Caco-2 (cell line): ENCODE measurements around the gene ENAH. TPM values are rescaled to one million over a fixed set of nuclear protein-coding genes. Genes with fewer than 3 reads are reported as not detected.
A peak's percentile ranks its signal among the peaks of the same experiment; 100 is the strongest.
"Not testable (repeated sequence)": the region's sequence is repeated elsewhere in the genome, so short reads cannot be mapped to it uniquely, and the experiment has no call there.

Source experiments
- BruUV-seq: library from RNA; stranded (reverse); fragments of 400-500 nt; replicated peaks from 2 replicates; lab custom pipeline; 2021; lab: Mats Ljungman, UMichigan
- CTCF ChIA-PET: fragments of 300-600 bp; sonication (Branson Sonifier 250); formaldehyde crosslinking; loops from one replicate; lab custom pipeline; 2022; ENCODE audit warnings: antibody characterized with exemption; lab: Charles Lee
- POLR2A ChIA-PET: fragments of 300-600 bp; sonication (Branson Sonifier 250); formaldehyde crosslinking; loops from one replicate; lab custom pipeline; 2022; ENCODE audit warnings: antibody characterized with exemption; lab: Charles Lee
- DNase-seq, 2 experiments: peaks; one replicate each; pipeline versions ENCODE4 v3.0.0 to v3.0.0-alpha.2; 2020 to 2022
- H3K27me3 ChIP-seq: replicated peaks from 2 replicates; pipeline ENCODE4 v1.6.0; 2011; ENCODE audit warnings: low read length; ENCODE audit not compliant: control insufficient read depth, insufficient read depth
- H3K36me3 ChIP-seq: 2 replicates; pipeline ENCODE4 v1.5.1; 2011; ENCODE audit warnings: low read length; ENCODE audit not compliant: control insufficient read depth, insufficient read depth
- H3K4me1 ChIP-seq: fragments of 250-450 bp; sonication (Bioruptor Pico); 2 replicates; pipeline ENCODE4 v1.5.1; 2020; ENCODE audit warnings: mild to moderate bottlenecking
- H3K4me3 ChIP-seq: 2 replicates; pipeline ENCODE4 v1.5.1; 2011; ENCODE audit warnings: low read depth, mild to moderate bottlenecking, control low read depth, low read length
- H3K9me3 ChIP-seq: fragments of 250-450 bp; sonication (Bioruptor Pico); 2 replicates; pipeline ENCODE4 v1.5.1; 2020; ENCODE audit warnings: mild to moderate bottlenecking, moderate library complexity
- H3K27ac Mint-ChIP-seq: one replicate; pipeline ENCODE4 v1.8.0; 2022; ENCODE audit warnings: mixed read lengths; ENCODE audit not compliant: unreplicated experiment
- H3K27me3 Mint-ChIP-seq: one replicate; pipeline ENCODE4 v1.8.0; 2022; ENCODE audit warnings: mixed read lengths; ENCODE audit not compliant: insufficient read depth, unreplicated experiment
- H3K36me3 Mint-ChIP-seq: one replicate; pipeline ENCODE4 v1.8.0; 2022; ENCODE audit warnings: mild to moderate bottlenecking, mixed read lengths; ENCODE audit not compliant: insufficient read depth, unreplicated experiment
- H3K4me1 Mint-ChIP-seq: one replicate; pipeline ENCODE4 v1.8.0; 2022; ENCODE audit warnings: low read depth, mixed read lengths; ENCODE audit not compliant: unreplicated experiment
- H3K4me3 Mint-ChIP-seq: one replicate; pipeline ENCODE4 v1.8.0; 2022; ENCODE audit warnings: mild to moderate bottlenecking, moderate library complexity, mixed read lengths; ENCODE audit not compliant: unreplicated experiment
- H3K9me3 Mint-ChIP-seq: one replicate; pipeline ENCODE4 v1.8.0; 2022; ENCODE audit warnings: mixed read lengths; ENCODE audit not compliant: unreplicated experiment
- intact Hi-C: fragments of 100-400 bp; cut with micrococcal nuclease; formaldehyde crosslinking; loops from one replicate; pipeline ENCODE4 v1.10.0; 2022; ENCODE audit not compliant: unreplicated experiment
- total RNA-seq: library from RNA; stranded (reverse); gene quantifications from 2 replicates; pipeline ENCODE4 v1.2.3, GENCODE V29; 2022
- TF ChIP-seq, protein P1 (sequence below), 2 experiments: fragments of 200-600 bp in 1 of 2; IDR thresholded peaks; 1 replicate in 1 of 2; 2 replicates in 1 of 2; pipeline versions ENCODE4 v1.5.1 to v1.8.0; 2011 to 2022; ENCODE audit warnings: antibody characterized with exemption in 1 of 2, control low read depth in 1 of 2, inconsistent platforms in 1 of 2, low read depth in 1 of 2, low read length in 1 of 2, mild to moderate bottlenecking in 1 of 2, moderate library complexity in 1 of 2; ENCODE audit not compliant: insufficient read depth in 1 of 2, severe bottlenecking in 1 of 2, unreplicated experiment in 1 of 2

The ENAH gene
- total RNA-seq, 1 experiment from 2014 or later: 78.0 TPM

DNA sequence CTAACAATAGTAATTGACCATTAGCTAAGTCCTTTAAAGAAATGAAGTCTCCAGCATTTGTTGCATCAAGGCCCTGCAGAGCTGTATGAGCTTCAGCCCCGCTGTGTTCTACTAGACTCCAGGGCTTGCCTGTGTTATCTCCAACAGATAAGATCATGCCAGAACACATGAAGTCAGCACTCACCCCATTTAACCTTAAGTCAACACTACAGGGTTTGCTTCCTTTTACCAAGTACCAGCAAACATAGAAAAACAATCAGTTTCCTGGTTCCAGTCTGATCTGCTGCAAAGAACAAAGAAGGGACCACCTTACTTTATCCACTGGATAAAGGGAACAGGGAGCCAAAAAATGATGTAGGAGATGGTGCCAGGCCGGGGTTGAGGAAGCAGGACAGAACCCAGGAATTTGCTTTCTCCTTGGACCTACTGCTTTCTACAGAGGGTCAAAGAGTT, 41.3 kb upstream of the ENAH start:
- H3K36me3 Mint-ChIP-seq: no peaks in the 10 kb centered on the region
- intact Hi-C loops: loop anchor here (2.0 kb wide), 1 partner anchor 79 kb away; no protein-coding TSS in a partner anchor
- BruUV-seq: no TSS peak
- H3K27me3 Mint-ChIP-seq: no peaks in the 10 kb centered on the region
- peaks cover 16% of the 10 kb centered on the region for H3K4me1 Mint-ChIP-seq
- Histone ChIP-seq H3K4me3 (no peak overlapping the region), H3K27me3 (no peaks in the 10 kb centered on the region), H3K9me3 (0 out of 2 replicates have a peak, but pooled peaks cover 3% of the 10 kb centered on the region), H3K36me3 (no peaks in the 10 kb centered on the region), H3K4me1 (peaks cover 19% of the 10 kb centered on the region)
- no peak overlapping the region for H3K4me3 Mint-ChIP-seq
- DNase-seq: peak; percentile 67 to 78
- POLR2A ChIA-PET: interaction anchor here (0.6 kb wide), 2 partner anchors 84 to 87 kb away, joined by 3 to 5 read pairs; partner anchors contain the start of gene SRP9
- peak overlapping the region; percentile 73 for H3K27ac Mint-ChIP-seq
- H3K9me3 Mint-ChIP-seq: peaks cover 11% of the 10 kb centered on the region
- TF ChIP-seq, protein P1, sequence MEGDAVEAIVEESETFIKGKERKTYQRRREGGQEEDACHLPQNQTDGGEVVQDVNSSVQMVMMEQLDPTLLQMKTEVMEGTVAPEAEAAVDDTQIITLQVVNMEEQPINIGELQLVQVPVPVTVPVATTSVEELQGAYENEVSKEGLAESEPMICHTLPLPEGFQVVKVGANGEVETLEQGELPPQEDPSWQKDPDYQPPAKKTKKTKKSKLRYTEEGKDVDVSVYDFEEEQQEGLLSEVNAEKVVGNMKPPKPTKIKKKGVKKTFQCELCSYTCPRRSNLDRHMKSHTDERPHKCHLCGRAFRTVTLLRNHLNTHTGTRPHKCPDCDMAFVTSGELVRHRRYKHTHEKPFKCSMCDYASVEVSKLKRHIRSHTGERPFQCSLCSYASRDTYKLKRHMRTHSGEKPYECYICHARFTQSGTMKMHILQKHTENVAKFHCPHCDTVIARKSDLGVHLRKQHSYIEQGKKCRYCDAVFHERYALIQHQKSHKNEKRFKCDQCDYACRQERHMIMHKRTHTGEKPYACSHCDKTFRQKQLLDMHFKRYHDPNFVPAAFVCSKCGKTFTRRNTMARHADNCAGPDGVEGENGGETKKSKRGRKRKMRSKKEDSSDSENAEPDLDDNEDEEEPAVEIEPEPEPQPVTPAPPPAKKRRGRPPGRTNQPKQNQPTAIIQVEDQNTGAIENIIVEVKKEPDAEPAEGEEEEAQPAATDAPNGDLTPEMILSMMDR (IDR thresholded peaks at IDR 0.05; ENCODE audit: insufficient read depth in 1 of 2, low read depth in 1 of 2, low read length in 1 of 2, severe bottlenecking in 1 of 2, unreplicated experiment in 1 of 2): no peak
- CTCF ChIA-PET: no interaction called here

DNA sequence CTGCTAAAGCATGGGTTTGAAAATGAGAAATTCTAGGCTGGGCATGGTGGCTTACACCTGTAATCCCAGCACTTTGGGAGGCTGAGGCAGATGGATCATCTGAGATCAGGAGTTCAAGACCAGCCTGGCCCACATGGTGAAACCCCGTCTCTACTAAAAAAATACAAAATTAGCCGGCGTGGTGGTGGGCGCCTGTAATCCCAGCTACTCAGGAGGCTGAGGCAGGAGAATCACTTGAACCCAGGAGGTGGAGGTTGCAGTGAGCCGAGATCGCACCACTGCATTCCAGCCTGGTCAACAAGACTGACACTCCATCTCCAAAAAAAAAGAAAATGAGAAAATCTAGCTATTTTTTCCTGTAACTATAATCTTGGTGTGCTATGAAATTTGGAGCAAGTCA, 40.8 kb upstream of the ENAH start:
- H3K4me3 ChIP-seq, H3K36me3 Mint-ChIP-seq, H3K27me3 Mint-ChIP-seq, H3K9me3 ChIP-seq, H3K27ac Mint-ChIP-seq, DNase-seq, H3K27me3 ChIP-seq, H3K36me3 ChIP-seq, H3K4me3 Mint-ChIP-seq, BruUV-seq, CTCF ChIA-PET: not testable (repeated sequence)
- Mint-ChIP-seq H3K9me3 (peaks cover 11% of the 10 kb centered on the region), H3K4me1 (peaks cover 16% of the 10 kb centered on the region)
- POLR2A ChIA-PET: interaction anchor here (0.6 kb wide), 1 partner anchor 84 kb away, joined by 5 read pairs; the partner anchor contains the start of gene SRP9
- peaks cover 19% of the 10 kb centered on the region for H3K4me1 ChIP-seq
- intact Hi-C loops: loop anchor here (2.0 kb wide), 1 partner anchor 79 kb away; no protein-coding TSS in a partner anchor

- intact Hi-C loops: no loop called here
- Mint-ChIP-seq H3K36me3 (no peaks in the 10 kb centered on the region), H3K9me3 (peaks cover 11% of the 10 kb centered on the region), H3K4me1 (peaks cover 16% of the 10 kb centered on the region), H3K4me3 (no peak overlapping the region), H3K27me3 (no peaks in the 10 kb centered on the region), H3K27ac (no peak overlapping the region)
- TF ChIP-seq, protein P1 (IDR thresholded peaks at IDR 0.05; ENCODE audit: insufficient read depth in 1 of 2, low read depth in 1 of 2, low read length in 1 of 2, severe bottlenecking in 1 of 2, unreplicated experiment in 1 of 2): no peak
- ChIA-PET CTCF (no interaction called here), POLR2A (no interaction called here)
- H3K27me3 ChIP-seq: no peaks in the 10 kb centered on the region
- no peaks in the 10 kb centered on the region for H3K36me3 ChIP-seq
- DNase-seq: no peak
- H3K4me3 ChIP-seq: no peak overlapping the region
- 0 out of 2 replicates have a peak, but pooled peaks cover 3% of the 10 kb centered on the region for H3K9me3 ChIP-seq
- H3K4me1 ChIP-seq: peaks cover 19% of the 10 kb centered on the region
- no TSS peak for BruUV-seq
Measured at GRCh38 chr1:225693085-225693696, 40.3 kb upstream of the ENAH start.
